ENCODE measurements around the gene MRGPRX3.

GRCh38 chr11:18137186-18137800 lies 4.9 kb downstream of the MRGPRX3 start:
- TF ChIP-seq CTCF (conservative IDR thresholded peaks at IDR 0.05; ENCODE audit: low read depth, low read length): no peak
- TF ChIP-seq EZH2 (IDR thresholded peaks at IDR 0.05; ENCODE audit: borderline replicate concordance, low read depth, low read length, poor library complexity, severe bottlenecking): no peak
